Calu3 (cell line): ENCODE data around the gene DHX57. TPM values are rescaled to one million over a fixed set of nuclear protein-coding genes. Genes with fewer than 3 reads are reported as not detected.
A peak's percentile ranks its signal among the peaks of the same experiment; 100 is the strongest.

ENCODE experiments used
- Bru-seq: library from RNA; stranded (reverse); fragments of 400-500 nt; gene quantifications from one replicate; lab custom pipeline; 2021; lab: Mats Ljungman, UMichigan
- BruChase-seq, 2 experiments: library from RNA; stranded (reverse); fragments of 400-500 nt; gene quantifications; one replicate each; lab custom pipeline; 2021; lab: Mats Ljungman, UMichigan
- BruUV-seq: library from RNA; stranded (reverse); fragments of 400-500 nt; replicated peaks from 2 replicates; lab custom pipeline; 2021; lab: Mats Ljungman, UMichigan
- CTCF ChIA-PET: fragments of 300-600 bp; sonication (Branson Sonifier 250); formaldehyde crosslinking; loops from one replicate; lab custom pipeline; 2022; ENCODE audit warnings: antibody characterized with exemption; lab: Charles Lee
- DNase-seq: peaks from one replicate; pipeline ENCODE4 v3.0.0; 2022
- H3K27ac Mint-ChIP-seq: one replicate; pipeline ENCODE4 v1.8.0; 2022; ENCODE audit warnings: mixed read lengths; ENCODE audit not compliant: unreplicated experiment
- H3K27me3 Mint-ChIP-seq: one replicate; pipeline ENCODE4 v1.8.0; 2022; ENCODE audit warnings: mixed read lengths; ENCODE audit not compliant: unreplicated experiment
- H3K36me3 Mint-ChIP-seq: one replicate; pipeline ENCODE4 v1.8.0; 2022; ENCODE audit warnings: mild to moderate bottlenecking, moderate library complexity, mixed read lengths; ENCODE audit not compliant: insufficient read depth, unreplicated experiment
- H3K4me1 Mint-ChIP-seq: one replicate; pipeline ENCODE4 v1.8.0; 2022; ENCODE audit warnings: mild to moderate bottlenecking, low read depth, mixed read lengths; ENCODE audit not compliant: unreplicated experiment
- H3K4me3 Mint-ChIP-seq: one replicate; pipeline ENCODE4 v1.8.0; 2022; ENCODE audit warnings: mild to moderate bottlenecking, low read depth, moderate library complexity, mixed read lengths; ENCODE audit not compliant: unreplicated experiment
- H3K9me3 Mint-ChIP-seq: one replicate; pipeline ENCODE4 v1.8.0; 2022; ENCODE audit warnings: low read depth, mixed read lengths; ENCODE audit not compliant: unreplicated experiment
- CTCF ChIP-seq: fragments of 200-600 bp; IDR thresholded peaks from one replicate; pipeline ENCODE4 v1.8.0; 2022; ENCODE audit warnings: antibody characterized with exemption; ENCODE audit not compliant: unreplicated experiment
- intact Hi-C: fragments of 100-400 bp; cut with micrococcal nuclease; formaldehyde crosslinking; loops from one replicate; pipeline ENCODE4 v1.10.0; 2022; ENCODE audit not compliant: unreplicated experiment
- long read RNA-seq: library from polyadenylated mRNA; stranded (forward); transcript quantifications from one replicate; pipeline ENCODE4 v2.0.0, GENCODE V29; 2022
- total RNA-seq: library from RNA; stranded (reverse); gene quantifications from 2 replicates; pipeline ENCODE4 v1.2.3, GENCODE V29; 2022

Gene DHX57
- 14.3 and 20.3 TPM in 2 replicates for total RNA-seq
- percentile 61 among the genes with signal in this experiment for Bru-seq, nascent RNA
- percentile 56 among the genes with signal in this experiment for BruChase-seq, experiment 1, labeled RNA remaining after a 6-hour chase
- BruChase-seq, experiment 2, labeled RNA remaining after a 2-hour chase: percentile 59 among the genes with signal in this experiment
- long read RNA-seq, partial matches to known transcripts: 0 of 1 reads
- long read RNA-seq, other reads (novel, unspliced or antisense): 1 of 1 reads

DNA sequence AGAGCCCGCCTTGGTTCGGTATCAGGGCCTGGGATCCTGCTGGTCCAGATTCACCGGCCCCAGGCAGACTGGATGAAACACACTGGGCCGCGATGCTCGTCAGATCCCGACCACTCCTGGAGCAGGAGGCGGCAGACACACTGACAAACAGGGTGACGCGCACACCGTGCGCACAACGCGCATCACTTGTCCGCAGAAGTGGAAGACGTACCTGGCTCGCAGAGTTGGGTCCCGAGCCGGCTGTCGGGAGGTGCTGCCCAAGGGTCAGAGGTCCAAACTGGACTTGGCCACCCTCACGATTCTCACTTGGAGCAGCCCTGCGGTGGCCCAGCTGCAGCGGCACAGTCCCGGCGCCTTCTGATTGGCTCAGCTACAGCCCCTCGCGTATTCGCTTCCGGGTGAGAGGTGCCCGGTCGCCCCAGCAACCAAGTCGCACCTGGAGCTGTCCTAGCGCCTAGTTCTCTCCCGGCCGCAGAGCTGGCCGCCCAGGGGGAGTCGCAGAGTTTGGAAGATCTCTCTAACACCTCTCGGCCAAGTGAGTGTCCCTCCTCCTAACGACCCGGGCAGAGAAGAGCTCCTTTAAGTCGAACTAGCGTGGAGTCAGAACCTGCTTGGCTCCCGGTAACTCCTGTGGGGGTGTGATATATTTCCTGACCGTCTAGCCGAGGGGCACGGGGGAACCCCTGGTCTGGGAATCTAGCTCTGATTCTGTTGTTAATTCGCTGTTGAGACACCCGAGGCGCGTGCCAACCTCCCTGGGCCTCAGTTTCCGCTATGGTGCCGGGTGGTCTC is at the start of gene DHX57, which contains the start of gene MORN2:
Gene DHX57 (minus strand): TSS at position 359 of the 792 bp plus-strand sequence. CDS start 7,529 bp downstream, outside the sequence.
Gene MORN2 (plus strand): TSS at position 401 of the 792 bp plus-strand sequence.
- no peak for TF ChIP-seq CTCF
- Mint-ChIP-seq H3K27me3 (no peaks in the 10 kb centered on the region), H3K9me3 (no peaks in the 10 kb centered on the region), H3K4me3 (peak within 1 kb of the TSS; percentile 99), H3K27ac (peak within 1 kb of the TSS; percentile 96), H3K4me1 (peaks cover 16% of the 10 kb centered on the region), H3K36me3 (peaks cover 24% of the 10 kb centered on the region)
- DNase-seq: peak; percentile 88
- no TSS peak for BruUV-seq
- intact Hi-C loops: no loop called here
- CTCF ChIA-PET: interaction anchor here (1.0 to 1.1 kb wide), 2 partner anchors 72 to 219 kb away, joined by 3 to 4 read pairs; no protein-coding TSS in a partner anchor

DNA sequence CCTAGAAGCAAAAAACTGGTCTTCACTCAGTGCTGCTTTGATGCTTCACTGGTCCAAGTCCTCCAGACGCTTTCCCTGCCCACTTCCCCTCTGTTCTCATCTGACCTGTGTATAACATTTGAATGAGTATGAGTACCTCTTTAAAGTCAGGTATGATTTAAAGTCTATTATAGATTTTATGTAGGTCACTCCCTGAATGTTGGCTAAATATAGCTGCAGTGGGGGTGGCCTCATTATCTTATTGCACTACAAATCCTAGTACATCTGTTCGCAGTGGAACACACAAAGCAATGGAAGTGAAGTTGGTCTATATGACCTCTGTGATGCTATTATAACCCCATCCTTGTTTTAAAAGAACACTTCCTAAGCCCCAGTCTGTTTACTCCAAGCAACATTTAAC is 47.2 kb upstream of the DHX57 start:
- Mint-ChIP-seq H3K4me3 (no peak overlapping the region), H3K27me3 (peaks cover 13% of the 10 kb centered on the region), H3K4me1 (no peaks in the 10 kb centered on the region), H3K36me3 (no peaks in the 10 kb centered on the region), H3K9me3 (no peaks in the 10 kb centered on the region), H3K27ac (no peak overlapping the region)
- intact Hi-C loops: no loop called here
- DNase-seq: no peak
- no TSS peak for BruUV-seq
- no peak for TF ChIP-seq CTCF
- CTCF ChIA-PET: no interaction called here

DNA sequence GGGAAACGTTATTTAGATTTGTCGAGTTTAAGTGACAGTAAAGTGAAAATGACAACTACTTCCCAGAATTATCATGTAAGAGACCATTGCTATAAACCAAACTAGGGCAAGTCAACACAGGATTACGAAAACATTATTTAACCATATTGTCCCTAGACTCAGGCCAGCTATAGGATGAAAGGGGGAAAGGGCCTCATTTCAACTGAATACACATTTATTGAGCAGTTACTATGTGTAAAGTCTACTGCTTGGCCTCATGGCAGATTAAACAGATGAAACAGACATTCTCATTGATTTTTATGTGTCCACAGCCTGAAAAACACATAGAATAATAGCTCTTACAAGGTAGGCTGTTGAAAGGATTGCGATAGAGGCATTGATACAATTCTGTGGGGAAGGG is 46.7 kb upstream of the DHX57 start:
- H3K27ac Mint-ChIP-seq: no peak overlapping the region
- no TSS peak for BruUV-seq

More for the DNA sequence above, 46.7 kb upstream of the DHX57 start:
- TF ChIP-seq CTCF: no peak
- peaks cover 13% of the 10 kb centered on the region for H3K27me3 Mint-ChIP-seq
- CTCF ChIA-PET: no interaction called here
- no peaks in the 10 kb centered on the region for H3K36me3 Mint-ChIP-seq
- H3K4me3 Mint-ChIP-seq: no peak overlapping the region
- no peak for DNase-seq
- intact Hi-C loops: no loop called here
- H3K4me1 Mint-ChIP-seq: no peaks in the 10 kb centered on the region
- no peaks in the 10 kb centered on the region for H3K9me3 Mint-ChIP-seq
